Hematopoietic multipotent progenitor cell treated with erythropoietin and hydrocortisone succinate and interleukin-3 and kit ligand, for 6 days (in vitro differentiated cells): Measurements from ENCODE around the gene PEX6.

Experiments
- DNase-seq: peaks from one replicate; pipeline ENCODE4 v3.0.0-alpha.2; 2015

Gene PEX6, protein sequence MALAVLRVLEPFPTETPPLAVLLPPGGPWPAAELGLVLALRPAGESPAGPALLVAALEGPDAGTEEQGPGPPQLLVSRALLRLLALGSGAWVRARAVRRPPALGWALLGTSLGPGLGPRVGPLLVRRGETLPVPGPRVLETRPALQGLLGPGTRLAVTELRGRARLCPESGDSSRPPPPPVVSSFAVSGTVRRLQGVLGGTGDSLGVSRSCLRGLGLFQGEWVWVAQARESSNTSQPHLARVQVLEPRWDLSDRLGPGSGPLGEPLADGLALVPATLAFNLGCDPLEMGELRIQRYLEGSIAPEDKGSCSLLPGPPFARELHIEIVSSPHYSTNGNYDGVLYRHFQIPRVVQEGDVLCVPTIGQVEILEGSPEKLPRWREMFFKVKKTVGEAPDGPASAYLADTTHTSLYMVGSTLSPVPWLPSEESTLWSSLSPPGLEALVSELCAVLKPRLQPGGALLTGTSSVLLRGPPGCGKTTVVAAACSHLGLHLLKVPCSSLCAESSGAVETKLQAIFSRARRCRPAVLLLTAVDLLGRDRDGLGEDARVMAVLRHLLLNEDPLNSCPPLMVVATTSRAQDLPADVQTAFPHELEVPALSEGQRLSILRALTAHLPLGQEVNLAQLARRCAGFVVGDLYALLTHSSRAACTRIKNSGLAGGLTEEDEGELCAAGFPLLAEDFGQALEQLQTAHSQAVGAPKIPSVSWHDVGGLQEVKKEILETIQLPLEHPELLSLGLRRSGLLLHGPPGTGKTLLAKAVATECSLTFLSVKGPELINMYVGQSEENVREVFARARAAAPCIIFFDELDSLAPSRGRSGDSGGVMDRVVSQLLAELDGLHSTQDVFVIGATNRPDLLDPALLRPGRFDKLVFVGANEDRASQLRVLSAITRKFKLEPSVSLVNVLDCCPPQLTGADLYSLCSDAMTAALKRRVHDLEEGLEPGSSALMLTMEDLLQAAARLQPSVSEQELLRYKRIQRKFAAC

DNA sequence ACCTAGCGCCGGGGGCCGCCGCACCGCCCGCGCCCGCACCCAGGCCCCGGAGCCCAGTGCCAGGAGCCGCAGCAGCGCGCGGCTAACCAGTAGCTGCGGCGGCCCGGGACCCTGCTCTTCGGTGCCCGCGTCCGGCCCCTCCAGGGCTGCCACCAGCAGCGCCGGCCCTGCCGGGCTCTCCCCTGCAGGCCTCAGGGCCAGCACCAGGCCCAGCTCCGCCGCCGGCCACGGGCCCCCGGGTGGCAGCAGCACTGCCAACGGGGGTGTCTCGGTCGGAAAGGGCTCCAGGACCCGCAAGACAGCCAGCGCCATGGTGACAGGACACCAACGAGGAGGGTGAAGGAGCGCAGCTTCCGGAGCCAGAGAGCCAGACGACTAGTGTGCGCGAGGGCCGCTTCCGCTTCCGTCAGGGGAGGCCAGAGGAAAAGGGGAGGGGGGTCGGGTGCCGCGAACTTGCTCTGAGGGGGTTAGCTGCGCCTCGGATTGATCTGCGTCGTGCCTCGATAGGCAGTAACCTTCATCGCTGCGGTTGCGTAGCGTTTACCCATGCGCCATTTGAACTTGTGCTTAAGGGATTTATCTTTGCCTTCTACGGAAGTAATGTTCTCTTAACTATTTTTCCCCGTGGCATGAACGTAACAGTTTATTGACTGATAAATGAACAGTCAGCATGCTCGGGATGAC lies at the start of gene PEX6:
Gene PEX6 (minus strand): TSS at position 343 of the 684 bp plus-strand sequence. CDS start 31 bp downstream, at position 312.
- DNase-seq = peak; percentile 98

DNA sequence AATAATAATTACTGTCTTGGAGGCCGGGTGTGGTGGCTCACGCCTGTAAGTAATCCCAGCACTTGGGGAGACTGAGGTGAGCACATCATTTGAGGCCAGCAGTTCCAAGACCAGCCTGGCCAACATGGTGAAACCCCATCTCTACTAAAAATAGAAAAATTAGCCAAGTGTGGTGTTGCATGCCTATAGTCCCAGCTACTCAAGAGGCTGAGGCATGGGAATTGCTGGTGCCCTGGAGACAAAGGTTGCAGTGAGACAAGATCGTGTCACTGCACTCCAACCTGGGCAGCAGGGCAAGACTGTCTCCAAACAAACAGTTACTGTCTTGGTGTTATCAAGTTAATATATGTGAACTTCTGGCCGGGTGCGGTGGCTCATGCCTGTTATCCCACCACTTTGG lies 47.4 kb upstream of the PEX6 start:
- DNase-seq = no peak

DNA sequence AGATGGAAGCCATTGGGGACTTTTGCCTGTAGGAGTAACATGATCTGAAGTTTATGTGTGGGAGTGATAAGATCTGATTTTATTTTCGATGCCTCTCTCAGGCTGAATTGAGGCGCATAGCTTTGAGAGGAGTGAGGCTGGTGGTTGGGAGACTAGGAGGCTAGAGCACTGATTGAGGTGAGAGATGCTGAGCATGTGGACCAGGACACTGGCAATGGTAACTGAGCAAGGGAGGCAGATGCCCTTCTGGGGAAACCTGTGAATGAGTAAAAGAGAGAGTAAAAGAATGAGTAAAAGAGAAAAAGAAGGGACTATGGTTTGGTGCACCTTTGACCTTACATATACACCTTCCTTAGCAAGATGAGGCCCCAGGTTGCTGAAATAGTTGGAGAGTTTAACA lies 45.5 kb upstream of the PEX6 start:
- DNase-seq = no peak

DNA sequence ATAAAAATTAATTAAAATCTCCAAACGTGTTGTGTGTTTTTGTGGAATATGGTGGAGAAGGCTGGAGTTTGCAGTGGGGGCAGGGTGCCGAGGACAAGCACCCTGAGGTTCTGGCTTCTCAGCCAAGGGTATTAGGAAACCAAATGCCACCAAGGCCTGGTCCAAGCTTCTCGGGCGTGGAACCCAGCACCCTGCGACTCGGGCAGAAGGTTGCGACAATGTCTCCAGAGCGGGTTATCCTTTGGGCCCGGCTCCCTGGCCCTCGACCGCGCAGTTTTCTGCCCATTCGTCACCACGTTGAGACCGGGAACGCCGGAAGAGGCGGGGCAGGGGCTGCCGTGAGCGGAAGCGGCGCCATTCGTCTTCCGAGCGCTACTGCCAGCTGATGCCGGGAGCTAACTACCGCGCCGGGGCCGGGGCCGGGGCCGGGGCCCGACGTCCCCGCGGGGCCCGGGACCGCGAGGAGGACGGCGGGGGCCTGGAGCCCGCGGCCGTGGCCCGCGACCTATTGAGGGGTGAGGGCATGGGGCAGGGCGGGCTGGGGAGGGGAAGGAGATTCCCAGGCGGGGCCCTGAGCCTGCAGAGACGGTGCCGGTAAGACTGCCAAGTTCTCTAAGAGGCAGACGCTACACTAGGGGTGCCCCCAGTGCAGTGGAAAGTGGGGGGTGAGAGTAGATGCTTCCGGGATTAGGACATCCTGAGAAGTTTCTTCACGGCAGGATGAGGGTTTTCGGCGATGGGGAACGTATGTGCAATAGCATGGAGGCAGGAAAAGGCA lies 42.5 kb upstream of the PEX6 start, which contains the start of gene RRP36:
Gene RRP36 (plus strand): TSS at position 354 of the 778 bp plus-strand sequence. CDS start 32 bp downstream, at position 386.
- DNase-seq = peak; percentile 89

DNA sequence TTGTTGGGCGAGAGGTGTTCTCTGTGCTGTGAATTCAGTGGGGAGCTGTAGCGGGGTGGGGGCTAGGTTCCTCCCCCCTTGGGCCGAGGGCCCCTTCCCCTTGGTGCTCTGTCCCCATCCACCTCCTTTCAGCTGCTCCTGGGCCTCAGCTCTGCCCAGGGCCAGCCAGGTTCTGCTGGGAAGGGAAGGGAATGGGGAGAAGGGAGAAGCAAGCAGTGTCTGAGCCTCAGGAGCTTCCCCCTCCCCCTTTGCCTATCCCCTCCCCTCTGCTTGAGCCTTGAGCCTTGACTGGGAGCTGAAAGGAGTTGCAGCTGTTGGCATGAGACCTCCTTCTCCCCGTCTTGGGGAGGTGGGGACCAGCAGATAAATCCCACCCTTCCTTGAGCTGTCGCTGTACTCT lies 41.9 kb upstream of the PEX6 start:
- no peak for DNase-seq

DNA sequence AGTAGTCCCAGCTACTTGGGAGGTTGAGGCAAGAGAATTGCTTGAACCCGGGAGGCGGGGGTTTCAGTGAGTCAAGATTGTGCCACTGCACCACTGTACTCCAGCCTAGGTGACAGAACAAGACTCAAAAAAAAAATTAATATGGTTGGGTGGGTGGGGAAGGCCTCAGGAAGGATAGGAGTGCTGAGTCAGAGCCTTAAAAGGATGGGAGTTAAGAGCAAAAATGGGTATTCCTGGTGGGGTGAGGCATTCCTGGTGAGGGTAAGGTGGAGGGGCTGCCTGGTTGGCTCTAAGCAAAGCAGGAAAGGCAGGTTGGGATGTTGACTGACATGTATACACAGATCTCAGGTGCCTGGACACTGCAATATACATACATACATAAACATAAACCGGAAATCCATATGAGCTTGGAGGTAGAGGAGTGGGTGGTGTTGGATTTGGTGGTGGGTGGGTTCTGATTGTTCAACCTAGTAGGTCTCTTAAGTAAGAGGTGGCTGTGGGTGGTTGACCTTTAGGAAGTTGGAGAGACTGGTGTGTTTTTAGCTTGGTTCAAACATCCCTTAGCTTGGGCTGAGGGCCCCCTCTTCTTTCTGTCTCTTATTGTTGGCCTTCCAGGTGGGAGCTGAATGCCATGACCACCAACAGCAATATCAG lies 41.2 kb upstream of the PEX6 start:
- DNase-seq = no peak

DNA sequence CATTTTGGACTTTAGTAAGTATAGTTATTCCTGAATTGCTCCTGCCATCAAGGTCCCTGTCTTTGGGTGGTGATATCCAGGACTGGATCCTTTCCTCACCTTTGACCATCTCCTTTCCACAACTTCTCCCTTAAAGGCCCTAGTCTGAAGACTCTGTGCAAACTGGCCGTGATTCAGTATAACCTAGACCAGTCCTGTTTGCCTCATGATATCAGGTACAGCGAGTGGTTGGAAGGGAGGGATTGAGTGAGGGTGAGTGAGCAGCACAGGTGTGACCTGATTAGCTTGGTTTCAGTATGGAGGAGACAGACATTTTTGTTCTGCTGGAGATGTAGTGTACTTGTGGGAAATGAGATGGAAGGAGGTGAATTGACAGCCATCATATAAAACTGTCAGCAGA lies 40.2 kb upstream of the PEX6 start:
- DNase-seq = no peak

DNA sequence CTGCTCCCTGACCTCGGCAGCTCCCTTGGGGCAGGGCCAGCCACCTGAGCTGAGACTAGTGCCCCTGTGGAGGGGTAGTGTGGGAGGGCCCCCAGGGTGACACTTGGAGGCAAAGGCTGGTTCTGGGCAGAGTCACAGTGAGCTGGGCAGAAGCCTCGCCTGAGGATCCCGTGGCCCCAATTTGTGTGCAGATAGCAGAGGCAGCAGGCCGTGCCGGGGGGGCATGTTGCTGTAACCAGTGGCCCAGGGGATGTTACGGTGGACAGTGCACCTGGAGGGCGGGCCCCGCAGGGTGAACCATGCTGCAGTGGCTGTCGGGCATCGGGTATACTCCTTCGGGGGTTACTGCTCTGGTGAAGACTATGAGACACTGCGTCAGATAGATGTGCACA lies 38.0 kb upstream of the PEX6 start:
- DNase-seq = no peak

DNA sequence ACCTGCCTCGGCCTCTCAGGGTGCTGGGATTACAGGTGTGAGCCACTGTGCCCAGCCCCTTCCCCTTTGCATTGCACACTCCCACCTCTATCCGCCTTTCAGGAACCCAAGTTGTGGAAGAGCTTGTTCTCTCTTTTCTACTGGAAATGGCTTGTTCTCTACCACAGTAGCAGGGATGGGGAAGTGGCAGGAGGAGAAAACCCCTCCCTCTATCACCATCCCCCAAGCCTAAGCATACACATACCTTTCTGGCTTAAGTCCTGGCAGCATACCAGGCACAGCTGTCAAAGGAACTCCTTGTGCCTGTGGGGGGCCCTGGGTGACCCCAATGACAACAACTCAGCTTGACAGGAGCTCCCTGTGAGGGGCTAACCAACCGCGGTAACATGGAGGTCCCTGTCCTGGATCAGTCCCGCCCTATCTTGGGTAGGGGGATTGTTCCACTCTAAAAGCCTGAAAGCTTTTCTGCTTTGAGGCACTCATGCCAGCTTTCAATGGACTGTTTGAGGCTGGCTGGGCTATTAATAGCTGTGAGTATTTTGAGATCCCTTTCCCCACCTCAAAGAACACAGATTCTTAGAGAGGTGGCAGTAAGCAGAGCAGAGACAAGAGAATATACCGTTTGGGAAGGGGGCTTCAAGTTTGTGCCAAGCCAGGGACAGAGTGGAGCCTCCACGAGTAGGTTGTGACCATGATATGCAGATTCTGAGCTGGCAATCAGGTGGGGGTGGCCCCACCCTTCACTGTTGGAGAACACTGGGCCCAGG lies 37.4 kb upstream of the PEX6 start:
- DNase-seq = peak; percentile 46

DNA sequence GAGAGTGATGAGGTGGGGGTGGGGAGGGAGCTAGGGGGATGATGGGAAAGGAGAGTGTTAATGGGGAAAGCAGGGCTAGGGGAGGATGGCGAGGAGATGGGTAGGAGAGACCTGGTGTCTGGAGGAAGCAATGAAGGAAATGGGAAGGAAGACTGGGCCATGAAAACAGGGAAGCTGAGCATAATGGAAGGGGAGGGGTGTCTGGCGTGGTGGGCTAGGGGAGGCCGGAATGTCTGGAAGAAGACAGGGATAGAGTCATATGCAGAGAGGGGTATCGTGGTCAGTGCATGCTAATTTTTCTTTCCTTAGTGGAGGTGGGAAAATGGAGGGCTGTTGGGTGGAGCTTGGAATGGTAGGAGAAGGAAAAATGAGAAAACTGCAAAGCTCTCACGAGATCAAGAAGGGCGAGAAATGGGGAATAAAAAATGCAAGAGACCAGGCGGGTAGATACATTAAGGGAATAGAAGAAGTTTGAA lies 35.5 kb upstream of the PEX6 start:
- DNase-seq = peak; percentile 23

DNA sequence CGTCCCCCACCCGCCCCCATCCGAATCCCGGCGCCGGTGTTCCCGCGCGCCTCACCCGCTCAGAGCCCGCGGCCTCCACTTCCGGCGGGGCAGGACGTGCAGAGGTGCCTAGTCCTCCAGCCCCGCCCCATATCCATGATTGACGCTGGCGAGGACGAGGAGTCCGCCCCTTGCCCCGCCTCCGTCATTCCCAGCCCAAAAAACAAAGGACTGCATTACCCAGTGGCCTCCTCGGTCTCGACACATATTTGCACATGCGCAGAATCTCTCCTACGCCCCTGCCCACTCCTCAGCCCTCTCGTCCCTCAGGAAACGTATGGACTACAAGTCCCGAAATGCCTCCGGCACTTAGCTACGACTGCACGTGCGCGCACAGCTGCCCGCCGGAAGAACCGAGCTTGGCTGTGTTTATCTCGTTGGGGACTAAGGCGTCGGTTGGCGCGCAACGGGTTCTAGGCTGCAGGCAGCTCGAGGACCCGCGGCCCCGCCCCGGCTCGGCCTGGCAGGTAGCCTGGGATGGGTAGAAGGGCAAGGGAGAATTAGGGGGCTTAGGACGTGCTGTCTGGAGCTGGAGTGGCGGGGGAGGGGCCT lies 35.0 kb upstream of the PEX6 start, which contains the start of the genes KLHDC3 and MEA1:
Gene KLHDC3 (plus strand): TSS at position 407 of the 591 bp plus-strand sequence. CDS start 2,944 bp downstream, outside the sequence.
Gene MEA1 (minus strand): TSS at position 104 of the 591 bp plus-strand sequence. CDS start 133 bp downstream, outside the sequence.
- peak; percentile 100 for DNase-seq

DNA sequence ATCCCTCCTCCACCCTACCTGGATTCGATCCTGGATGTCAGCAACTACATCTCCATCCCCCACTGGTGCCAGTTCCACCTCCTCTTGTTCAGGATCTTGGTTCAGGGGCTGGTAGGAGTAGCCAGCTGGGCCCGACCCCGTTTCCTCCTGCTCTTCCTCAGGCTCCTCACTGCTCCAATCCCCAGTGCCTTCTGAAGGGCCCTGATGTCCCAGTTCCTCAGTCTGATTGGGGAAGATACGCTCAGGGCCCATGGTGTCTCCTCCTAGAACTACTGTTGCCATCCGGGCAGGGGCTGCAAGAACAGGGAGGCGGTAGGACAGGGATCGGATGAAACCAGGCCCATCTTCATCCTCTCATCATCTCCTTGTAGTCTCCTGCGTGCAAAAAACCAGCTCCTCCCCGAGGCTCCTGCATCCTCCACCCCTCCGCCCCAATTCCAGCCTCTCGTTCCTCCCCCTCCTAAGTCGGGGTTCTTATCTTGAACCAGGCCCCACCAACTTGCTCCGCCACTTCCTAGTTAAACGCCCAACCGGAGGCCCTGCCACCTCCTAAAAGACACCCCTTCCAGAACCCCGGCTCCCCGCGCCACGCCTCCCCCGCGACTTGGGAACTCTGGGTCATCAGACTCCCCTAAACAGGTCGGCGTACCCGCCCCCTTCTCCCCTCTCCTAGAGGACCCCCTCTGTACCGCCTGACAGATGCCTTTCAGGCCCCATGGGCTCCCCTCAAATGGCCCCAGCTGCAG lies 34.3 kb upstream of the PEX6 start:
- peak; percentile 92 for DNase-seq

DNA sequence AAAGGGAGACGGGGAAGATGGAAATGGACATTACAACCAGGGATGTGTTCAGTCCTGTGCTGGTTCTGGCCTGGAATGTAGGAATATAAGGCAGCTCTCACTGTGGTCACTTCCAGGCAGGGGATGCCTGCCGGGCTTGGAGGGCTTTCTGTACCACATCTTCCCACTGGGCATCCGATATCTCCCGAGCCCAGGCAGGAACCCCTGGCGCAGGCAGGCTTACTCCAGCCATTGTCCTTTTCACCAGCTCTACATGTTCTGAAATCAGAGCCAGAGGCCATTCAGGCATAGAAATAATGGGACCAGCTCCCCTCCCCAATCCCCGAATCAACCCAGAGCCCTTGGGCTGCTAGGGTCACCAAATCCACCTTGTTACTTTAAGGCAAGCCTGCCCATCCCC lies 33.4 kb upstream of the PEX6 start:
- DNase-seq = no peak

DNA sequence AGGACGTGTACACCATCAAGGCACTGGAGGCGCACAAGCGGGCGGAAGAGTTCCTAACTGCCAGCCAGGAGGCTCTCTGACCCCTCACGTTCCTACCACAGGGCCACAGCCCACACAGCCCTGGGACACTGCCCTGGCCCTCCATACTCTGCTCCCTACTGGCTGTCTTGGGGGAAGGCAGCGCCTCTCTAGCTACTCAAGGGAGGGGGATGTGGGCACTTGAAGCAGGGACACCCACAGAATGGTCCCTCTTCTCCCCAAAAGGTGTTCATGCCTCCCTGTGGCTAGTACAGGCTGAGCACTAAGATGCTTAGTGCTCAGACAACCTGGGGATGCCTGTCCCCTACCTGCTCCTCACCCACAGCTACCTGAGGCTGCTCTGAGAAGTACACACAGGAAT lies 32.2 kb upstream of the PEX6 start:
- DNase-seq = no peak

DNA sequence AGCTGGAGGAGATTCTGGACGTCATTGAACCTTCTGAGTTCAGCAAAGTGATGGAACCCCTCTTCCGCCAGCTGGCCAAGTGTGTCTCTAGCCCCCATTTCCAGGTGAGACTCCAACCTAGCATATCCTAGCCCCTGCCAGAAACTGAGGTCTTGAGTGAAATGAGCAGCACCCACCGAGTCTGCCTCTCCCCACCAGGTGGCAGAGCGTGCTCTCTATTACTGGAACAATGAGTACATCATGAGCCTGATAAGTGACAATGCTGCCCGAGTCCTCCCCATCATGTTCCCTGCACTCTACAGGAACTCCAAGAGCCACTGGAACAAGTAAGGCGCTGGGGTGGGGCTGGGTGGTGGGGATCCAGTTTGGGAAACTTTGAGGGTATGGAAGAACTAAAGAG lies 30.1 kb upstream of the PEX6 start:
- DNase-seq = peak; percentile 79

DNA sequence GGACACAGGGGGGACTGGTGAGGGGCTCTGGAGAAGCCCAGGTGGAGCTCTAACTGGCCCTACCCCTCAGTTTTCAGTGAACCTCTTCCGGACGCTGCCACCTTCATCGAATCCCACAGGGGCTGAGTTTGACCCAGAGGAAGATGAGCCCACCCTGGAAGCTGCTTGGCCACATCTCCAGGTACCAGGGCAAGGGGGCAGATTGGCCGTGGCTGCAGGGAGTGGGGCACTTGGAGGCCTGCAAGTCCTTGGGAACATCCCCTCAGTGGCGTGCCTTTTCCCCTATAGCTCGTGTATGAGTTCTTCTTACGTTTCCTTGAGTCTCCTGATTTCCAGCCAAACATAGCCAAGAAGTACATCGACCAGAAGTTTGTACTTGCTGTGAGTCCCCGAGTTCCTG lies 28.1 kb upstream of the PEX6 start:
- no peak for DNase-seq

DNA sequence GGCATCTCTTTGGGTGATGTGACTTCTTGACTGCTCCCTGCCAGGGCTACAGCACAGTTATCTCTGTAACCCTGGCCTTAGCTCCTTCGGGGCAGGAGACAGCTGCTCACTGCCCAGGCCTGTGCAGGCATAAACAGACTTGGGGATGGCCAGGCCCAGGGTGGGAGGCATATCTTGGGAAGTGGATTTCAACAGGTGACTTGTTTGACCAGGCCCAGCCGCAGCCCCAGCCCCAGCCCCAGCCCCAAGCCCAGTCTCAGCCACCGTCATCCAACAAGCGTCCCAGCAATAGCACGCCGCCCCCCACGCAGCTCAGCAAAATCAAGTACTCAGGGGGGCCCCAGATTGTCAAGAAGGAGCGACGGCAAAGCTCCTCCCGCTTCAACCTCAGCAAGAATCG lies 27.3 kb upstream of the PEX6 start:
- DNase-seq = no peak

DNA sequence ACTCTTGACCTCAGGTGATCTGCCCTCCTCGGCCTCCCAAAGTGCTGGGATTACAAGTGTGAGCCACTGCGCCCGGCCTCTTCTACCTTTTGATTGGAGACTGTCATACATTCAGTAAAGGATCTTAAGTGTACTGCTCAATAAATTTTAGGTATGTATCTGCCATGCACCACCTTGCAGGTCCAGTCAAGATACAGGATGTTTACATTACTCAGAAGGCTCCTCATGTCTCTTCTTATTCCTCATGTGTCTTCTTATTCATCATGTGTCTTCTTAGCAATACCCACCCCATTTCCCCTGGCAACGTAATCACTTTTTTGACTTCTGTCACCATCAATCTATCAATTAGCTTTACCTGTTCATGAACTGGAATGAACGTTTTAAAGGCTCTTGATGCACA lies 26.9 kb upstream of the PEX6 start:
- DNase-seq = no peak

DNA sequence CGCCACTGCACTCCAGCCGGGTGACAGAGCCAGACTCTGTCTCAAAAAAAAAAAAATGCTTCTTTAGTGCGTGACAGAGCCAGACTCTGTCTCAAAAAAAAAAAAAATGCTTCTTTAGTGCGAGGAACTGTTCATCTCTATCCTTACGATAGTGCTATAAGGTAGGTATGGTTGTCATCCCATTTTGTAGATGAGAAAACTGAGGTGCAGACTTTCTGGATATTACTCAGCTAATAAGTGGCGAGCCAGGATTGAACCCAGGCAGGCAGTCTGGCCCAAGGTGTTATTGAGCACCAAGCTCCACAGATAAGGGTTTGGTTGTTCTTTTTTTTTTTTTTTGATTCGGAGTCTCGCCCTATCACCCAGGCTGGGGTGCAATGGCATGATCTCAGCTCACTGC lies 22.9 kb upstream of the PEX6 start:
- DNase-seq = no peak
